ENCODE data around the gene EPN3.

EPN3 gene

GRCh38 chr17:50547035-50547735 lies 14.7 kb downstream of the EPN3 start, which contains the start of gene SPATA20 (continued):
- TF ChIP-seq, protein P1, sequence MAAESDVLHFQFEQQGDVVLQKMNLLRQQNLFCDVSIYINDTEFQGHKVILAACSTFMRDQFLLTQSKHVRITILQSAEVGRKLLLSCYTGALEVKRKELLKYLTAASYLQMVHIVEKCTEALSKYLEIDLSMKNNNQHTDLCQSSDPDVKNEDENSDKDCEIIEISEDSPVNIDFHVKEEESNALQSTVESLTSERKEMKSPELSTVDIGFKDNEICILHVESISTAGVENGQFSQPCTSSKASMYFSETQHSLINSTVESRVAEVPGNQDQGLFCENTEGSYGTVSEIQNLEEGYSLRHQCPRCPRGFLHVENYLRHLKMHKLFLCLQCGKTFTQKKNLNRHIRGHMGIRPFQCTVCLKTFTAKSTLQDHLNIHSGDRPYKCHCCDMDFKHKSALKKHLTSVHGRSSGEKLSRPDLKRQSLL (tag by site-specific recombination; IDR thresholded peaks at IDR 0.05), result peak; percentile 25; the same call in 1 of the 2 replicates
- TF ChIP-seq ZNF596 (tag by site-specific recombination; IDR thresholded peaks at IDR 0.05) (peak; percentile 58), ZNF660 (tag by site-specific recombination; IDR thresholded peaks at IDR 0.05) (peak; percentile 93), PBX3 (CRISPR knock-in tag; IDR thresholded peaks at IDR 0.05) (peak; percentile 49; the same call in 1 of the 2 replicates), ZEB2 (tag by site-specific recombination; IDR thresholded peaks at IDR 0.05) (0 out of 2 replicates have a peak, but pooled peaks have one; percentile 41), PATZ1 (tag by site-specific recombination; IDR thresholded peaks at IDR 0.05) (peak; percentile 55; the same call in 1 of the 2 replicates), ZNF76 (tag by site-specific recombination; IDR thresholded peaks at IDR 0.05; ENCODE audit: borderline replicate concordance, low read depth) (peak; percentile 46; the same call in 1 of the 2 replicates), ZNF10 (tag by site-specific recombination; IDR thresholded peaks at IDR 0.05) (peak; percentile 22; the same call in 1 of the 2 replicates), ZNF654 (tag by site-specific recombination; IDR thresholded peaks at IDR 0.05; ENCODE audit: low read depth) (peak; percentile 79), GLI4 (tag by site-specific recombination; IDR thresholded peaks at IDR 0.05) (no peak), ZNF138 (tag by site-specific recombination; IDR thresholded peaks at IDR 0.05; ENCODE audit: borderline replicate concordance) (no peak), SP2 (tag by site-specific recombination; IDR thresholded peaks at IDR 0.05) (peak; percentile 77), ZNF146 (tag by site-specific recombination; IDR thresholded peaks at IDR 0.05) (peak; percentile 6; the same call in 1 of the 2 replicates), CTCF (tag by site-specific recombination; IDR thresholded peaks at IDR 0.05) (peak; percentile 94), TCF7L2 (IDR thresholded peaks at IDR 0.05; ENCODE audit: borderline replicate concordance, low read depth, low read length) (no peak)
- TF ChIP-seq, protein P2, sequence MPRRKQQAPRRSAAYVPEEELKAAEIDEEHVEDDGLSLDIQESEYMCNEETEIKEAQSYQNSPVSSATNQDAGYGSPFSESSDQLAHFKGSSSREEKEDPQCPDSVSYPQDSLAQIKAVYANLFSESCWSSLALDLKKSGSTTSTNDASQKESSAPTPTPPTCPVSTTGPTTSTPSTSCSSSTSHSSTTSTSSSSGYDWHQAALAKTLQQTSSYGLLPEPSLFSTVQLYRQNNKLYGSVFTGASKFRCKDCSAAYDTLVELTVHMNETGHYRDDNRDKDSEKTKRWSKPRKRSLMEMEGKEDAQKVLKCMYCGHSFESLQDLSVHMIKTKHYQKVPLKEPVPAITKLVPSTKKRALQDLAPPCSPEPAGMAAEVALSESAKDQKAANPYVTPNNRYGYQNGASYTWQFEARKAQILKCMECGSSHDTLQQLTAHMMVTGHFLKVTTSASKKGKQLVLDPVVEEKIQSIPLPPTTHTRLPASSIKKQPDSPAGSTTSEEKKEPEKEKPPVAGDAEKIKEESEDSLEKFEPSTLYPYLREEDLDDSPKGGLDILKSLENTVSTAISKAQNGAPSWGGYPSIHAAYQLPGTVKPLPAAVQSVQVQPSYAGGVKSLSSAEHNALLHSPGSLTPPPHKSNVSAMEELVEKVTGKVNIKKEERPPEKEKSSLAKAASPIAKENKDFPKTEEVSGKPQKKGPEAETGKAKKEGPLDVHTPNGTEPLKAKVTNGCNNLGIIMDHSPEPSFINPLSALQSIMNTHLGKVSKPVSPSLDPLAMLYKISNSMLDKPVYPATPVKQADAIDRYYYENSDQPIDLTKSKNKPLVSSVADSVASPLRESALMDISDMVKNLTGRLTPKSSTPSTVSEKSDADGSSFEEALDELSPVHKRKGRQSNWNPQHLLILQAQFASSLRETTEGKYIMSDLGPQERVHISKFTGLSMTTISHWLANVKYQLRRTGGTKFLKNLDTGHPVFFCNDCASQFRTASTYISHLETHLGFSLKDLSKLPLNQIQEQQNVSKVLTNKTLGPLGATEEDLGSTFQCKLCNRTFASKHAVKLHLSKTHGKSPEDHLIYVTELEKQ (tag by site-specific recombination; IDR thresholded peaks at IDR 0.05; ENCODE audit: borderline replicate concordance), result no peak
- TF ChIP-seq, protein P3, sequence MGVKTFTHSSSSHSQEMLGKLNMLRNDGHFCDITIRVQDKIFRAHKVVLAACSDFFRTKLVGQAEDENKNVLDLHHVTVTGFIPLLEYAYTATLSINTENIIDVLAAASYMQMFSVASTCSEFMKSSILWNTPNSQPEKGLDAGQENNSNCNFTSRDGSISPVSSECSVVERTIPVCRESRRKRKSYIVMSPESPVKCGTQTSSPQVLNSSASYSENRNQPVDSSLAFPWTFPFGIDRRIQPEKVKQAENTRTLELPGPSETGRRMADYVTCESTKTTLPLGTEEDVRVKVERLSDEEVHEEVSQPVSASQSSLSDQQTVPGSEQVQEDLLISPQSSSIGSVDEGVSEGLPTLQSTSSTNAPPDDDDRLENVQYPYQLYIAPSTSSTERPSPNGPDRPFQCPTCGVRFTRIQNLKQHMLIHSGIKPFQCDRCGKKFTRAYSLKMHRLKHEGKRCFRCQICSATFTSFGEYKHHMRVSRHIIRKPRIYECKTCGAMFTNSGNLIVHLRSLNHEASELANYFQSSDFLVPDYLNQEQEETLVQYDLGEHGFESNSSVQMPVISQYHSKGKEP (tag by site-specific recombination; IDR thresholded peaks at IDR 0.05), result peak; percentile 55; the same call in 1 of the 2 replicates
- TF ChIP-seq, protein P4, sequence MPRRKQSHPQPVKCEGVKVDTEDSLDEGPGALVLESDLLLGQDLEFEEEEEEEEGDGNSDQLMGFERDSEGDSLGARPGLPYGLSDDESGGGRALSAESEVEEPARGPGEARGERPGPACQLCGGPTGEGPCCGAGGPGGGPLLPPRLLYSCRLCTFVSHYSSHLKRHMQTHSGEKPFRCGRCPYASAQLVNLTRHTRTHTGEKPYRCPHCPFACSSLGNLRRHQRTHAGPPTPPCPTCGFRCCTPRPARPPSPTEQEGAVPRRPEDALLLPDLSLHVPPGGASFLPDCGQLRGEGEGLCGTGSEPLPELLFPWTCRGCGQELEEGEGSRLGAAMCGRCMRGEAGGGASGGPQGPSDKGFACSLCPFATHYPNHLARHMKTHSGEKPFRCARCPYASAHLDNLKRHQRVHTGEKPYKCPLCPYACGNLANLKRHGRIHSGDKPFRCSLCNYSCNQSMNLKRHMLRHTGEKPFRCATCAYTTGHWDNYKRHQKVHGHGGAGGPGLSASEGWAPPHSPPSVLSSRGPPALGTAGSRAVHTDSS (tag by site-specific recombination; IDR thresholded peaks at IDR 0.05), result peak; percentile 34; the same call in 1 of the 2 replicates
- TF ChIP-seq, protein P5, sequence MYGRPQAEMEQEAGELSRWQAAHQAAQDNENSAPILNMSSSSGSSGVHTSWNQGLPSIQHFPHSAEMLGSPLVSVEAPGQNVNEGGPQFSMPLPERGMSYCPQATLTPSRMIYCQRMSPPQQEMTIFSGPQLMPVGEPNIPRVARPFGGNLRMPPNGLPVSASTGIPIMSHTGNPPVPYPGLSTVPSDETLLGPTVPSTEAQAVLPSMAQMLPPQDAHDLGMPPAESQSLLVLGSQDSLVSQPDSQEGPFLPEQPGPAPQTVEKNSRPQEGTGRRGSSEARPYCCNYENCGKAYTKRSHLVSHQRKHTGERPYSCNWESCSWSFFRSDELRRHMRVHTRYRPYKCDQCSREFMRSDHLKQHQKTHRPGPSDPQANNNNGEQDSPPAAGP (tag by site-specific recombination; IDR thresholded peaks at IDR 0.05), result peak; percentile 64; the same call in 1 of the 2 replicates
- TF ChIP-seq, protein P6, sequence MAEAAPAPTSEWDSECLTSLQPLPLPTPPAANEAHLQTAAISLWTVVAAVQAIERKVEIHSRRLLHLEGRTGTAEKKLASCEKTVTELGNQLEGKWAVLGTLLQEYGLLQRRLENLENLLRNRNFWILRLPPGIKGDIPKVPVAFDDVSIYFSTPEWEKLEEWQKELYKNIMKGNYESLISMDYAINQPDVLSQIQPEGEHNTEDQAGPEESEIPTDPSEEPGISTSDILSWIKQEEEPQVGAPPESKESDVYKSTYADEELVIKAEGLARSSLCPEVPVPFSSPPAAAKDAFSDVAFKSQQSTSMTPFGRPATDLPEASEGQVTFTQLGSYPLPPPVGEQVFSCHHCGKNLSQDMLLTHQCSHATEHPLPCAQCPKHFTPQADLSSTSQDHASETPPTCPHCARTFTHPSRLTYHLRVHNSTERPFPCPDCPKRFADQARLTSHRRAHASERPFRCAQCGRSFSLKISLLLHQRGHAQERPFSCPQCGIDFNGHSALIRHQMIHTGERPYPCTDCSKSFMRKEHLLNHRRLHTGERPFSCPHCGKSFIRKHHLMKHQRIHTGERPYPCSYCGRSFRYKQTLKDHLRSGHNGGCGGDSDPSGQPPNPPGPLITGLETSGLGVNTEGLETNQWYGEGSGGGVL (tag by site-specific recombination; IDR thresholded peaks at IDR 0.05), result peak; percentile 10; the same call in 1 of the 2 replicates

All from HEK293 (cell line).